CD4-positive, alpha-beta T cell treated with Interleukin-17A for 4 hours (primary cell): ENCODE results near the gene KCNH6.

Source experiments
- DNase-seq: peaks from one replicate; pipeline ENCODE4 v3.0.0-alpha.2; 2020; ENCODE audit warnings: mixed read lengths

Gene KCNH6

GRCh38 chr17:63523253-63523855 is at the start of gene KCNH6:
KCNH6 (plus strand) TSS chr17:63523358; CDS start chr17:63523414, 56 bp downstream.
- no peak for DNase-seq

DNA sequence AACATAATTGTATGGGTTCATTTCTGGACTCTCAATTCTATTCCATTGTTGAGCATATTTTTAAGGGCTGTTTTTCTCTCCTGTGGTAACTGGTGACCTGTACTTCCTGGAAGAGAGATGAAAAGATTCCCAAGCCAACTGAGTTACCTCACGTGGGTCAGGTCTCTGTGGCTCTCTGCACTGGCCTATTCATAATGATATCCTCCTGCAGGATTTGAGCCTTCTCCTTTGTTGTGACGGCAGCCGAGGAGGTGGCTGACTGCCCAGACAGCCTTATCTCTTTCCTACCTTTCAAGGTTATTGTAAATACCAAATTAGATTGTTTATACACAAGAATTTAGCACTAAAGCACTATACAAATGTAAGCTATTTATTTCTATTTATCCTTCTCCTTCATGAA is 49.0 kb upstream of the KCNH6 start:
- no peak for DNase-seq

DNA sequence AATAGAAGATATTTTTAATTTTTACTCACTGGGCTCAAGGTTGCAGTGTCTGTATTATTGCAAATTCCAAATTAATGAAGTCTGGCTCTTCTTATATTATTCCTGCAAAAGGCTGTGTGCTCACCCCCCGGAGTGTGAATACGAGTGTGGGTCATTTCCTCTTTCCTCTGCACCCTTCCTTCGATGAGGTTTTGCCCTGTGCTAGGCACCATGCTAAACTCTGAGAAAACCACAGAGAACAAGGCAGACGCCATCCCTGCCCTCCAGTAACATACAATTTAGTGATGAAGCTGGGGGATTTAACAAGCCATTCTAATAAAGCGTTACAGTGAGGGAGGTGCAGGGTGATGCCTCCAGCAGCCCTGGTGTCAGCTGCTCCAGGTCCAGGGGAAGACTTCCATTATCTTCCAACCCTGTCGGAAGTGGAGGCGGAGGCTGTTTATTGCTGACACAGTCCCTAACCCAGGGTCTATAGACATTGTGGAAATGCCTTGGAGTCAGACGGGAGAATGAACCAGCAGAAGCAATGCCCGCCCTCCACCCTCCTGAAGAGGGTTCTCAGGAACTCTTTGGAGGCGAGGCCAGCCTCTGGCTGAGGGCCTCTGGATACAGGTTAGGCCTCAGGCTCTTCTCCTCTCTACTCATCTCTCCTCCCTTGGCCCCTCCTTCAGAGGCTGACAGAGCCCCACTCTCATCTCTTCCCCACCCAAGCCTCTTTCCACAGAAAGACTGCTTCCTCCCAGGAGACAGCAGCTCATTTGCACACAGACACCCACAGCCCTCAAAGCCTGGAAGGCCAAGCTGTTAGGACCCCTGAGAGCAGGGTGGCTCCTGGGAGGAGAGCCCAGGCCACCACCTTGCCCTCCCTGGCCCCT is 48.3 kb upstream of the KCNH6 start:
- DNase-seq = no peak

- no peak for DNase-seq
Observed at GRCh38 chr17:63475491-63476412, 47.4 kb upstream of the KCNH6 start.

- DNase-seq = peak; percentile 25
Observed at GRCh38 chr17:63476459-63476853, 46.7 kb upstream of the KCNH6 start.

- DNase-seq = peak; percentile 50
Observed at GRCh38 chr17:63476854-63477479, 46.2 kb upstream of the KCNH6 start, which contains the start of gene ACE. ACE (plus strand) TSS chr17:63477061; CDS start chr17:63477095, 34 bp downstream.

DNA sequence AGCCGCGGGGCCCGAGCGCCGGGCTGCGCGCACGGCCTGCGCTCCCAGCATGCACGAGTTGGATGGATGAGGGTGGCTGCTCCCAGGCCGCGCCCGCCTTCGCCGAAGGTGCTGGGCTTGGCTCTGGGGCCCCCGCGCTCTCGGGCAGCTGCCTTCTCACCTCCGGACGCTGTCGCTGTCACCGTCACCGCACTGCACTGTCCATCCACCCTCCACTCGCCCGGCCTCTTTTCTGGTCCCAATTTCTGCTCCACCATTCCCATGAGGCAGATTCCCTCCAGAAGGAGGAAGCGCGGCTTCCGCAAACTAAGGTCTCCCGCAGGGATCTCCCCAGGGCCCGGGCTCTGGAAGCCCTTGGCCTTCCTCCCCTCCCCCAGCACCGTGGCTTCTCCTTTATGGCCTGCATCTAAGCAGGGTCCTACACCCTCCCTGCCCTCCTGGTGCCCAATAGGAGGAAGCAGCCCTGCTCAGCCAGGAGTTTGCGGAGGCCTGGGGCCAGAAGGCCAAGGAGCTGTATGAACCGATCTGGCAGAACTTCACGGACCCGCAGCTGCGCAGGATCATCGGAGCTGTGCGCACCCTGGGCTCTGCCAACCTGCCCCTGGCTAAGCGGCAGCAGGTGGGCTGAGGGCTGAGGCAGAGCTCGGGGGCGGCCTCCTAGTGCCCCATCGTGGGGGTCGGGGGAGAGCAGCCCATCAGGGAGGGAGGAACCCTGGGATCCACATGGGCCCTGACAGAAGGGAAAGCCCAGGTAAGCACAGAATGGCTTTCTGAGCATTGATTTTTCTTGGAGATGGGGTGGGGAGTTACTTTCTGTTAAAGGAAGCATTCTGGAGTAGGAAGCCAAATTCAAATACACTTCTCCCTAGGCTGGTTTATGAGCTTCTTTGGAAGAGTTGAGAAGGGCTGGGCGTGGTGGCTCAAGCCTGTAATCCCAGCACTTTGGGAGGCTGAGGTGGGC is 45.4 kb upstream of the KCNH6 start:
- DNase-seq = no peak

GRCh38 chr17:63478814-63479494 is 44.2 kb upstream of the KCNH6 start:
- DNase-seq = peak; percentile 82

GRCh38 chr17:63479495-63480184 is 43.5 kb upstream of the KCNH6 start:
- no peak for DNase-seq

DNA sequence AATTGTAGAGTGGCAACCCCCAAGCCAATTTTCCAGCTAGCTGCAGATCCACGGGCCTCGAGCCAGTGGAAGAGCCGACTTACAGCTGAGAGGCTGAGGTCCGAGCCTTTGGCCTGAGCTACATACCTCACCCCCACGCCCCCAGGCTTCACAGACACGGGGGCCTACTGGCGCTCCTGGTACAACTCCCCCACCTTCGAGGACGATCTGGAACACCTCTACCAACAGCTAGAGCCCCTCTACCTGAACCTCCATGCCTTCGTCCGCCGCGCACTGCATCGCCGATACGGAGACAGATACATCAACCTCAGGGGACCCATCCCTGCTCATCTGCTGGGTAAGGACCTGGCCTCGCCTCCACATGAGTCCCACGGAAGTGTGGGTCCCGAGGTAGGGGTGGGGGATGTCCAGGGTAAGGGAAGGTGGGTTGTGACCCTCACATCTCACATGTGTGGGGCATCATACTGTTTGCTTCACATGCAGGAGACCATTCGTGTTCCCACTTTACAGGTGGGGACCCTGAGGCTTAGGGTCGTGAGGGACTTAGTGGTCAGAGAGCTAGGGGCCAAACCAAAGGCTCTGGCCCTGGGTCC is 42.9 kb upstream of the KCNH6 start:
- no peak for DNase-seq

- no peak for DNase-seq
Observed at GRCh38 chr17:63480826-63481487, 42.2 kb upstream of the KCNH6 start.

- no peak for DNase-seq
Observed at GRCh38 chr17:63481488-63481870, 41.7 kb upstream of the KCNH6 start.

DNA sequence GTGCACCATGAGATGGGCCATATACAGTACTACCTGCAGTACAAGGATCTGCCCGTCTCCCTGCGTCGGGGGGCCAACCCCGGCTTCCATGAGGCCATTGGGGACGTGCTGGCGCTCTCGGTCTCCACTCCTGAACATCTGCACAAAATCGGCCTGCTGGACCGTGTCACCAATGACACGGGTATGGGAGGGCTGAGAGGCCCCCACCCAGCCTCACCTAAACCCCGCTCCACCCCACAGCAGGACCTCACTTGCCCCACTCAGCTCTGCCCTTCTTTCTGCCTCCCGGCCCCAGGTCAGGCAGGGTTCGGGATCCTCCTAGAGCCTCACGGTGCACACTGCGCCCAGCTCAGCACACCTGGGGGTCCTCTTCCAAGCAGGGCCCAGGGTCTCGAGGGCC is 40.6 kb upstream of the KCNH6 start:
- DNase-seq = no peak

DNA sequence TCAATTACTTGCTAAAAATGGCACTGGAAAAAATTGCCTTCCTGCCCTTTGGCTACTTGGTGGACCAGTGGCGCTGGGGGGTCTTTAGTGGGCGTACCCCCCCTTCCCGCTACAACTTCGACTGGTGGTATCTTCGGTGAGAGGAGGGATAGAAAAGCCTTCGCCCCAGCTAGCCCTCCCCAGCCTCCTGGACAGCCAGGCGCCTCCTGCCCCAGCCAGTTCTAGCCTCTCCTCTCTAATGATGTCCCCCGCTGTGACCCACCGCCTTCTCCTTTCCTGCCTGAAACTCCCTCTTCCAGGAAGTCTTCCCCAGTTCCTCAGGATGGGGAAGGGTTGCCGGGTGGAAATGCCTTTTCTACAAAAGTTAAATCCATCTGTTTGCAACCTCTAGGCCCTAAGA is 40.1 kb upstream of the KCNH6 start:
- DNase-seq = no peak

DNA sequence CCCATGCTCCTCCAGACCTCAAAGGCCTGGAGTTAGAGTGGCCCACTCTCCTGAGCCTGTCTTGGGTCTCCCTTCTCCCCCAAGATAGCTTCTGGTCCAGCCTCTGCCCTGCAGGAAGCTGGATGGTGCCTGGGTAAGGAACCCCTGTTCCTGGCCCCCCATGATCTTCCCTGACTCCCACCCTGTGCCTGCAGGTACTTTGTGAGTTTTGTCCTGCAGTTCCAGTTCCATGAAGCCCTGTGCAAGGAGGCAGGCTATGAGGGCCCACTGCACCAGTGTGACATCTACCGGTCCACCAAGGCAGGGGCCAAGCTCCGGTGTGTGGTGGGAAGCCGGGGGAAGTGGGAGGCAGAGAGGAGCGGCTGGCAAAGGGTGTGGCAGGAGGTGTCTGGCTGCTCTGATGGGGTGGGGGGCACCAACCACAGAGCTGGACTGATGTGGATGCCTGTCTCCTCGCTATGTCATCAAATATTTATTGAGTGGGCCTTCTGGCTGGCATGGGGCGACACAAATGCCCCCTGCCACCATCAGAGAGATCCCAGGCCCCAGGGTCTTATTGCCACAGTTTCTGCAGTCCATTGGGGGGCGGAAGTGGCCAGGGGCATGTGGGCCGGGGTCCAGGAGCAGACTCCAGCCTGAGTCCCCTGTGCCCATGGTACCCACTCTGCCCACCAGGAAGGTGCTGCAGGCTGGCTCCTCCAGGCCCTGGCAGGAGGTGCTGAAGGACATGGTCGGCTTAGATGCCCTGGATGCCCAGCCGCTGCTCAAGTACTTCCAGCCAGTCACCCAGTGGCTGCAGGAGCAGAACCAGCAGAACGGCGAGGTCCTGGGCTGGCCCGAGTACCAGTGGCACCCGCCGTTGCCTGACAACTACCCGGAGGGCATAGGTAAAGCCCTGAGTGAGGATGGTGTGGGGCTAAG is 39.2 kb upstream of the KCNH6 start:
- DNase-seq = no peak

DNA sequence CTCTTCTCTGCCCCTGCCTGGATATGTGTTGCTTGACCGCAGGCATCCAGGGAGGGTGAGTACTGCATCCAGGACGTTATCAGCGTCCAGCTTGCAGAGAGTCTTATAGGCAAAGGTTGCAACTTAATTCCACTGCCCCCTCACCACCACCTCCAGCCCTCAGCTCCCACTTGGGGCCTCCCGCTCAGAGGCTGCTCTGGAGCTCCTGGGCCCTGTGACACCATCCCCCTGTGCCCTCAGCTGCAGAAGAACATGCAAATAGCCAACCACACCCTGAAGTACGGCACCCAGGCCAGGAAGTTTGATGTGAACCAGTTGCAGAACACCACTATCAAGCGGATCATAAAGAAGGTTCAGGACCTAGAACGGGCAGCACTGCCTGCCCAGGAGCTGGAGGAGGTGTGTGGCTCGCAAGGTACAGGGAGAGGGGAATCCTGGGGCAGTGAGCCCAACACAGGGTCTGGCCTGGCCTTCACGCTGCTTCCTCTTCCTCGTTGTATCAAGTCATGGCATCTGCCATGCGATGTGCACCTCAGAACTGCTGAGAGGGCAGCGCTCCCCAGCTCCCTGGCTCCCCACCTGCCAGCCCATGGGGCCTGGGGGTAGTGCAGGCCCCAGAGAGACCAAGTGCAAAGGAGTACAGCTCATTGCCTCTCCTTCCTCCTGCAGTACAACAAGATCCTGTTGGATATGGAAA is 36.7 kb upstream of the KCNH6 start:
- DNase-seq = no peak

DNA sequence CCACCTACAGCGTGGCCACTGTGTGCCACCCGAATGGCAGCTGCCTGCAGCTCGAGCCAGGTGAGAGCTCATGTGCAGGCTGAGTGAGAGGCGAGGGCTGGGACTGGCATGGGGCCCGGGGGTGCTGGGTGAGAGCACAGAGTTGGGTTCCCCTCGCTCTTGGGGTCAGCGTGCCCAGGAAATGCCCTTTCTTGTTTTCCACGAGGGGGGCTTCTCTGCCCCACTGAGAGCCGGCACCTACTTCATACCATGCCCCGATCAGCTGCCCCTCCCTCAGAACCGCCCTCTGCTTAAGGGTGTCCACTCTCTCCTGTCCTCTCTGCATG is 36.2 kb upstream of the KCNH6 start:
- no peak for DNase-seq

DNA sequence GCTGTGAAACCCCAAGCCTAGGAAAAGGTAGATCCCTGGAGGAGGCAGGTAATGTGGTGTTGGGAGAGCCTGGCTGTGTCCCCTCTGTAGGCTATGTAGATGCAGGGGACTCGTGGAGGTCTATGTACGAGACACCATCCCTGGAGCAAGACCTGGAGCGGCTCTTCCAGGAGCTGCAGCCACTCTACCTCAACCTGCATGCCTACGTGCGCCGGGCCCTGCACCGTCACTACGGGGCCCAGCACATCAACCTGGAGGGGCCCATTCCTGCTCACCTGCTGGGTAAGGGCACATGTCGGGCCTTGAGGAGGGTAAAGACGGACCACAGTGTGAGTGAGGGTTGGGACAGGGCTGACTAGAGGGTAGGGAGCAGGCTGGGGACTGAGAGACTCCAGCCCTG is 34.3 kb upstream of the KCNH6 start:
- DNase-seq = no peak
